Activated naive CD4-positive, alpha-beta T cell treated with anti-CD3 and anti-CD28 coated beads, Interleukin-2, amount 50 U/mL, for 72 hours (primary cell): ENCODE results near the gene ZIC2. TPM values are rescaled to one million over a fixed set of nuclear protein-coding genes. Genes with fewer than 3 reads are reported as not detected.

Source experiments
- ATAC-seq, 2 donors: fragments of 150-1000 bp; cut with Tn5 transposase; 2 replicates each; pipeline ENCODE4 v1.10.0; 2021; ENCODE audit warnings: mild to moderate bottlenecking in 2 of 2, moderate library complexity in 2 of 2
- DNase-seq, 2 donors: peaks; one replicate each; pipeline ENCODE4 v3.0.0; 2021 to 2022; ENCODE audit warnings: low spot score in 2 of 2
- H3K27ac Mint-ChIP-seq, 2 donors: one replicate each; pipeline ENCODE4 v1.8.0; 2022; ENCODE audit warnings: mild to moderate bottlenecking in 2 of 2, mixed read lengths in 2 of 2
- H3K36me3 Mint-ChIP-seq, 2 donors: one replicate each; pipeline ENCODE4 v1.8.0; 2022; ENCODE audit warnings: mixed read lengths in 2 of 2
- H3K9me3 Mint-ChIP-seq, 2 donors: one replicate each; pipeline ENCODE4 v1.8.0; 2022; ENCODE audit warnings: mixed read lengths in 2 of 2
- total RNA-seq, 2 donors: library from RNA; stranded (reverse); gene quantifications; one replicate each; pipeline ENCODE4 v1.2.3, GENCODE V29; 2022

The ZIC2 gene
- total RNA-seq, 2 donors from 2014 or later: 0.10 TPM; not detected in 1

GRCh38 chr13:99955747-99956472 is 25.7 kb upstream of the ZIC2 start:
- DNase-seq (peak in 1 of 2 donors; percentile 22), ATAC-seq (peak in 1 of 2 donors; percentile 7)
- Mint-ChIP-seq H3K9me3 (no peaks in the 10 kb centered on the region), H3K27ac (no peak overlapping the region), H3K36me3 (peaks cover 0 to 6% of the 10 kb centered on the region in 2 donors)

DNA sequence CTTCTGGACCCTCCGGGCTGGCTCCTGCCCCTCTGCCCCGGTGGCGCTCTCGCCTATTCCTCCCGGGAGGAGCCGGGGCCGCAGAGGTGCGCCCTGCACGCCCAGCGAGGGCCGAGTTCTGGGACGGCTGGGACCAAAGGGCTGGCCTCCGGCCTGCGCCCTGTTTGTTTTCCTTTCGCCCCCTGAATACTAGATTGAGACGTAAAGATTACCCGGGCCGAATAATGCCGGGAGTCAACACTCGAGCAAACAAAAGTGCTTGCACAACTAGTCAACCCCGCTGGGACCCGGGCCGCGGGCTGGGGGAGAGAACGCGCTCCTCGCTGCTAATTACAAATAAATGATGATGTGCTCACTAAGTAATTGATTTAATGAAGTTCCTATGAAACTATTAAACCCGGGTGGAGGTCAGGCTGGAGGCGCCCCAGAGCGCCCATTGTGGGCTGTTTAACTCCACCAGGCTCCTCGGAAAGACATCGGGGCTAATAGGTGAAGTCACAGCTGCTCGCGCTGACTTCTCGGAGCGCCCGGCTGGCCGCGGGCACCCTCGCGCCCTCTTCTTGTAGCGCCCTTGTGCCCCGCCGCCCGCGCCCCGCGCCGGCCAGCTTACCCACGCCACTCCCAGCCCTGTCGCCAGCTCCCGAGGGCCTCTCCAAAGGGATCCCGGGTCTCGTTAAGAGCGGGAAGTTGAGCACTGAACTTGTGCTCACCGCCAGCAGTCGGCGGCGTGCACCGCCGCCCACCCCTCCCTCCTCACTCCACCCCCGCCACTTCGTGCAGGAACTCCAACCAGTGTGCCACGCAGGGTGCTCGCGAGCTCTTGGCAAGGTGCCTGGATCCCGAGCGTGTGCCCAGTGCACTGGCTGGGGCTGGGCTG is 24.9 kb upstream of the ZIC2 start:
- DNase-seq: peak in 1 of 2 donors; percentile 21
- H3K9me3 Mint-ChIP-seq: no peaks in the 10 kb centered on the region
- H3K36me3 Mint-ChIP-seq: peaks cover 0 to 6% of the 10 kb centered on the region in 2 donors
- peak in 1 of 2 donors; percentile 52 for ATAC-seq
- no peak overlapping the region for H3K27ac Mint-ChIP-seq

GRCh38 chr13:99958406-99959126 is 23.0 kb upstream of the ZIC2 start:
- H3K9me3 Mint-ChIP-seq: no peaks in the 10 kb centered on the region
- peak overlapping the region in 1 of 2 donors; percentile 77 for H3K27ac Mint-ChIP-seq
- H3K36me3 Mint-ChIP-seq: peaks cover 0 to 6% of the 10 kb centered on the region in 2 donors
- DNase-seq (peak in 1 of 2 donors; percentile 6), ATAC-seq (no peak)

GRCh38 chr13:99959127-99959539 is 22.5 kb upstream of the ZIC2 start:
- Mint-ChIP-seq H3K36me3 (peaks cover 0 to 6% of the 10 kb centered on the region in 2 donors), H3K27ac (peak overlapping the region in 1 of 2 donors; percentile 77), H3K9me3 (no peaks in the 10 kb centered on the region)
- peak in 1 of 2 donors; percentile 8 for DNase-seq
- no peak for ATAC-seq

DNA sequence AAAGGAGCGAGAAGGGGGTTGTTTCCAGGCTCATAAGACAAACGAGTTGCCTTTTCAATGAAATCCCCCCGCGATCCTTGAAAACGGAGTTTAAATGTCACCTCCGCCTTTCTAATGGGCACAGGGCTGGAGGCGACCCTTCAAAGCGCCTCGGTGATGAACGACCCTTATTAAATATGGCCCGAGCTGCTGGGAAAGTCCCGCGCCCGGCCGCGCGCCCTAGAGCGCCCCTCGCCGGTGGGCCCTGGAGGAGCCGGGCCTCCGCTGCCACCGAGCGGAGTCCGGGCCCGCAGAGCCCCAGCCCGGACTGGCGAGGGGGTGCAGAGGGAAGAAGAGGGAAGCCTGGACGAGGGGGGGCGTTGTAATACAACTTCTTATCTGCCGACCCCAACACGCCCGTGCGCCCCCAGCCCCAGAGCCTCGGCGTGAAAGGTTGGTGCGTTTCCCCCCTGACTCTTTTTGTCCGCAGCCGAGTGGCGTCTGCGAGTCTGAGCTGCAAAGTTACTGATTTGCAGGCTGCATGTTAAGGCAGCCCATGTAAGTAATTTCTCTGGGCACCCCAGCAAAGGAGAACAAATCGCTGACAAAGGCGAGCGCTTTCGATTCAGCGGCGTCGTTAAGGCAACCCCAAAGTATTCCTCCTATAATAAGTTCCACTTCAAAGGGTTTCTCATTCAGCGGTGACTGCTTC is 21.9 kb upstream of the ZIC2 start:
- Mint-ChIP-seq H3K27ac (no peak overlapping the region), H3K36me3 (peaks cover 0 to 6% of the 10 kb centered on the region in 2 donors), H3K9me3 (no peaks in the 10 kb centered on the region)
- DNase-seq (peak in 1 of 2 donors; percentile 10), ATAC-seq (no peak)

DNA sequence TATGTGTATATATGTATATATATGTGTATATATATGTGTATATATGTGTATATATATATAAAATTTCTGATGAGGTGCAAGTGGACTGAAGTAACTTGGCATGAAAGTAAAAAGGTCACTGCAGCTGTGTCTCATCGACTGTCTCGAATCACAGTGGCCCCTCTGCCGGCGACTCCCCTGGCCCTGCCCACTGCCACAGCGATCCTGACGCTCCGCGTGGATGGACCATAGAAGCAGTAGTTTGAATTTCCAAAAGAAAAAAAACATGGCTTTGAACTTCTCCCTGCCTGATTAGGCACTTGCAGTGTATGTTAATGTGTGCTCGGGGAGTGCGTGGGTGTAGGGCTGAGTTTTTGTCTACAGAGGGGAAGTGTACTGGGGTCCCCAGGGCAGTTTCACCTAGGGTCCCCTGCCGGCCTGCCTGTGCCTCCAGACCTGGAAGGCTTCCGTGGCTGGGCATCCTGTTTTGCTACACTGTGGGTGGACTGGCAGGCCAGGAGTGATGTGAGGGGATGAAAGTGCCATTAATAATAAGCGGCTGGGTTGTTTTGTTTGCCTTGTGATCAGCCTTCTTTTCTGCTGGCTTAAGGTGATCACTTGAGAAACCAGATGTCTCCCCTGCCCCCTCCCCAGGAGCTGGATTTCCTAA is 20.8 kb upstream of the ZIC2 start:
- H3K27ac Mint-ChIP-seq: no peak overlapping the region
- no peaks in the 10 kb centered on the region for H3K9me3 Mint-ChIP-seq
- ATAC-seq (no peak), DNase-seq (no peak)
- peaks cover 0 to 6% of the 10 kb centered on the region in 2 donors for H3K36me3 Mint-ChIP-seq

DNA sequence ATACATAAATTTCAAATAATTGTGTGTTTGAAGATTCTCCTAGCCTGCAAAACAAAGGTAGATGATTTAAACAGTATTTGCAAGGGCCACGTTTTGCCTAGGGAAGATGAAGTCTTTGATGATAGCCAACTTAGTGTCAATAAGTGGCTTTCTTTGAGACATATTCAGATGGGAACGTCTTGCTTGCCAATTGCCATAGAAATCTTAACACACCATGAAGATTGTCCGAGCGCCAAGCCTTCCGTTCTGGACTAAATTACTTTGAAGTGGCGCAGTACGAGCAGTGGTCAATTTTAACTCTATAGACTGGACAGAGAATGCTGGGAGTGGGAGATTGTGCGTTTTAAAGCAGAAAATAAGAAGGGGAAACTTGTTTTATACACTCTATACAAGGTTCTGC is 19.9 kb upstream of the ZIC2 start:
- DNase-seq (no peak), ATAC-seq (no peak)
- no peaks in the 10 kb centered on the region for H3K9me3 Mint-ChIP-seq
- no peak overlapping the region for H3K27ac Mint-ChIP-seq
- peaks cover 0 to 6% of the 10 kb centered on the region in 2 donors for H3K36me3 Mint-ChIP-seq

GRCh38 chr13:99962242-99962641 is 19.3 kb upstream of the ZIC2 start:
- no peaks in the 10 kb centered on the region for H3K9me3 Mint-ChIP-seq
- ATAC-seq (no peak), DNase-seq (no peak)
- no peak overlapping the region for H3K27ac Mint-ChIP-seq
- peaks cover 0 to 7% of the 10 kb centered on the region in 2 donors for H3K36me3 Mint-ChIP-seq

- ATAC-seq (no peak), DNase-seq (no peak)
- H3K27ac Mint-ChIP-seq: no peak overlapping the region
- no peaks in the 10 kb centered on the region for H3K9me3 Mint-ChIP-seq
- H3K36me3 Mint-ChIP-seq: peaks cover under 1 to 12% of the 10 kb centered on the region in 2 donors
Observed at GRCh38 chr13:99963816-99964339, 17.7 kb upstream of the ZIC2 start.

GRCh38 chr13:99965329-99966000 is 16.1 kb upstream of the ZIC2 start:
- no peak overlapping the region for H3K27ac Mint-ChIP-seq
- DNase-seq (no peak), ATAC-seq (no peak)
- peaks cover 5 to 13% of the 10 kb centered on the region in 2 donors for H3K36me3 Mint-ChIP-seq
- no peaks in the 10 kb centered on the region for H3K9me3 Mint-ChIP-seq

DNA sequence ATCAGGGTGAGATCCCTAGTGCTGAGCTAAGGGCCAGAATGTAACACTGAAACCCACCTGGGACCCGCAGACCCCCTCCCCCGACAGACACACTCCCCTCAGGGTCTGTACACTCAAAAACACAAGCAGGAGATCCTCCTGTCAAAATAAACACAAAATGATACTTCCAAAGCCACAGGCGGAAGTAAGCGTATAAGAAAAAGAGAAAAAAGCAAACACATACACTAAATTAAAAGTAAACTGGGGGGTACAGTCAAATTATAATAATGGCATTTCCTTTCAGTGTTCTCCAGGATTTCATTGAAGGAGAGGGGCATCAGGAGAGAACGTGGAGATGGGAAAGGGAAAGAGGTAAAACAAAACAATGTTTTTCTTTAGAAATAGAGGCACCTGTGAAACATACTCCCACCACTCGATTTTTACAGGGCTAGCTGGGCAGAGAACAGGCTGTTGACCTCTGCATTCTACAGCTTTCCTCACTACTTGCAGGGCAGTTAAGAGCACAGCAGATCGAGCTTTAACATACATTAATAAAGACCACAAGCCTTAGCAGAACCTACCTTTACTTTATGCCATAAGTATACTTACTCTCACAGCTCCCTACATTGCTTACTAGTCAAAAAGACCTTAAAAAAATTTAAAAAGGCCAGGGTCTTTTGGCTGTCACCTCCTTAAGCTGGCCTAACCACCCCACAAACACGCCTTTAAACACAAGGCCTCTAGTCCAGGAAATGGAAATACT is 15.3 kb upstream of the ZIC2 start:
- no peak overlapping the region for H3K27ac Mint-ChIP-seq
- H3K9me3 Mint-ChIP-seq: no peaks in the 10 kb centered on the region
- peaks cover 5 to 13% of the 10 kb centered on the region in 2 donors for H3K36me3 Mint-ChIP-seq
- DNase-seq (no peak), ATAC-seq (no peak)

DNA sequence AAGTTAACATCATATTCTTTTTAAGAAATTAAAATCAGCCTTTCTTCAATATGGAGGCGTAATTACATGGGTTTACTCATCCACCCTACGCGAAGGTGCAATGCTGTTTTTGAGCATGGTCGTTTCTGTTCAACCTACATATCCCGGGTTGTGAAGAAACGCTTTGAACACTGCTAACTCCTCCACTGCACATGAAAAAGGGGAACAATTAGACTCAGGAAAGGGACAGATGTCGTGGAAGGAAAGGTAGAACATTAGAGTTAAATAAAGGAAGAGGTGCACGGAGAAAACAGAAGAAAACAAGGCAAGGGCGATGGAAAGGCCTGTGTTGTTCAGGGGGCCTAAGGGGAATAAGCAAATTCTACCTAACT is 14.1 kb upstream of the ZIC2 start:
- ATAC-seq (no peak), DNase-seq (no peak)
- Mint-ChIP-seq H3K36me3 (peaks cover 11 to 19% of the 10 kb centered on the region in 2 donors), H3K9me3 (peaks cover 0 to 4% of the 10 kb centered on the region in 2 donors), H3K27ac (peak overlapping the region in 1 of 2 donors; percentile 77)

DNA sequence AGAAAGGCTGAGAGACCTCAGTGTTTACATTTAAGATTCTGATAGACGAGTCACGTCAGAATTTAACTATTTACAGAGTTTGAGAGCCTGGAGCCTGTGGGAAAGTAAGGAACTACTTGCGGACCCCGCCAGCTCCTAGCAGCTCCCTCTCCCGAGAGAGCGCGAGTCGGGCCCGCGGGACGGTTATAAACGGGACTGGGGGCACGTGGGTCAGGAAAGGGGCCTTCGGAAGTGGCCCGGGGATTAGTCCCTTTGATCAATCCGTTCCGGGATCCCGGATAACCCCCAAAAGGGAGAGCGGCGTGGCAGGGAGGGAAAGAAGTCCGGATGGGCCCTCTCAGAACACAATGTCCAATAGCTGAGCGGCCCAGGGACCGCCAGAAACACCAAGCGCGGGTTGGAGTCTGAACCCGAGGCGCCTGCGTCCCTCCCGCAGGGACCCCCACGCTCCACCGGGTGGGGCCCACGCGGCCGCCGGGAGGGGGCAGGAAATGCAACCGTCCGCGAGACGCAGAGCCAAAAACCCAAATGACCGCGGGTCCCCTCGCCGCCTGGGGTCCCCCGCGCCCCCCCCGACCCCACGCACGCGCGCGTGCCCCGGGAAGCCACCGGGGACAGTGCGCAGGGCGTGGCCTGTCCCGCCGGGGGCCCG is 13.6 kb upstream of the ZIC2 start:
- ATAC-seq: no peak
- H3K9me3 Mint-ChIP-seq: peaks cover 0 to 5% of the 10 kb centered on the region in 2 donors
- H3K36me3 Mint-ChIP-seq: peaks cover 11 to 21% of the 10 kb centered on the region in 2 donors
- peak in 1 of 2 donors; percentile 9 for DNase-seq
- peak overlapping the region in 1 of 2 donors; percentile 75 for H3K27ac Mint-ChIP-seq
